Naive thymus-derived CD4-positive, alpha-beta T cell (primary cell): ENCODE data around the gene HOXA3. TPM values are rescaled to one million over a fixed set of nuclear protein-coding genes. Genes with fewer than 3 reads are reported as not detected.
A peak's percentile ranks its signal among the peaks of the same experiment; 100 is the strongest.

Experiments used
- ATAC-seq: fragments of 150-1000 bp; cut with Tn5 transposase; 2 replicates; pipeline ENCODE4 v1.10.0; 2021; ENCODE audit warnings: mild to moderate bottlenecking, moderate library complexity
- CTCF ChIA-PET: fragments of 350-600 bp; sonication (Branson Sonifier 250); formaldehyde crosslinking; loops from one replicate; lab custom pipeline; 2021; ENCODE audit warnings: antibody characterized with exemption; lab: Charles Lee
- POLR2A ChIA-PET: fragments of 350-600 bp; sonication (Branson Sonifier 250); formaldehyde crosslinking; loops from one replicate; lab custom pipeline; 2021; ENCODE audit warnings: antibody characterized with exemption, inconsistent platforms; lab: Charles Lee
- DNase-seq, 9 donors: peaks; one replicate each; pipeline versions ENCODE4 v3.0.0 to v3.0.0-alpha.2; 2020 to 2022; ENCODE audit warnings: mixed read lengths in 1 of 9
- H3K27ac ChIP-seq: one replicate; pipeline ENCODE4 v1.7.0; 2013; ENCODE audit warnings: mild to moderate bottlenecking, low read depth, low read length, moderate library complexity
- H3K27me3 ChIP-seq, 2 donors: one replicate each; pipeline ENCODE4 v1.7.0; 2013; ENCODE audit warnings: low read length in 2 of 2, mild to moderate bottlenecking in 2 of 2, moderate library complexity in 2 of 2; ENCODE audit not compliant: control insufficient read depth in 2 of 2, insufficient read depth in 2 of 2
- H3K36me3 ChIP-seq, 3 experiments: 1 replicate in 2 of 3; 2 replicates in 1 of 3; pipeline ENCODE4 v1.7.0; 2013; ENCODE audit warnings: low read length in 3 of 3, mild to moderate bottlenecking in 3 of 3, moderate library complexity in 1 of 3; ENCODE audit not compliant: insufficient read depth in 3 of 3, control insufficient read depth in 2 of 3
- H3K4me1 ChIP-seq, 2 donors: one replicate each; pipeline ENCODE4 v1.7.0; 2013; ENCODE audit warnings: low read length in 2 of 2, mild to moderate bottlenecking in 2 of 2, moderate library complexity in 1 of 2; ENCODE audit not compliant: control insufficient read depth in 2 of 2, insufficient read depth in 2 of 2
- H3K4me3 ChIP-seq: 2 replicates; pipeline ENCODE4 v1.7.0; 2013; ENCODE audit warnings: mild to moderate bottlenecking, low read length
- H3K9me3 ChIP-seq, 3 experiments: 1 replicate in 2 of 3; 2 replicates in 1 of 3; pipeline ENCODE4 v1.7.0; 2013; ENCODE audit warnings: low read length in 3 of 3; ENCODE audit not compliant: control insufficient read depth in 2 of 3
- H3K27ac Mint-ChIP-seq, 9 donors: one replicate each; pipeline ENCODE4 v1.8.0; 2020 to 2022; ENCODE audit warnings: mixed read lengths in 9 of 9, mild to moderate bottlenecking in 8 of 9, moderate library complexity in 5 of 9, inconsistent platforms in 2 of 9
- H3K27me3 Mint-ChIP-seq, 5 donors: one replicate each; pipeline ENCODE4 v1.8.0; 2021 to 2022; ENCODE audit warnings: mixed read lengths in 5 of 5, mild to moderate bottlenecking in 1 of 5
- H3K36me3 Mint-ChIP-seq, 5 donors: one replicate each; pipeline ENCODE4 v1.8.0; 2020 to 2022; ENCODE audit warnings: mixed read lengths in 5 of 5, mild to moderate bottlenecking in 3 of 5, inconsistent platforms in 1 of 5
- H3K4me1 Mint-ChIP-seq, 7 donors: one replicate each; pipeline ENCODE4 v1.8.0; 2020 to 2022; ENCODE audit warnings: mixed read lengths in 7 of 7, mild to moderate bottlenecking in 3 of 7, inconsistent platforms in 1 of 7
- H3K4me3 Mint-ChIP-seq, 10 donors: one replicate each; pipeline ENCODE4 v1.8.0; 2020 to 2022; ENCODE audit warnings: mild to moderate bottlenecking in 10 of 10, mixed read lengths in 10 of 10, moderate library complexity in 6 of 10, inconsistent platforms in 2 of 10
- H3K9me3 Mint-ChIP-seq, 11 donors: one replicate each; pipeline ENCODE4 v1.8.0; 2020 to 2022; ENCODE audit warnings: mixed read lengths in 11 of 11, mild to moderate bottlenecking in 4 of 11, inconsistent platforms in 1 of 11, moderate library complexity in 1 of 11
- intact Hi-C, 2 donors: fragments of 100-400 bp; cut with micrococcal nuclease; formaldehyde crosslinking; loops; one replicate each; pipeline ENCODE4 v1.15.1; 2023
- polyA plus RNA-seq, 2 donors: library from polyadenylated mRNA; unstranded; fragments of 300-500 nt; fragmentation: Illumina TruSeq; gene quantifications; one replicate each; pipeline ENCODE4 v1.2.3, GENCODE V29; 2021
- total RNA-seq, 6 experiments: library from RNA in 5 of 6; stranded (reverse) in 5 of 6; gene quantifications; 1 replicate in 5 of 6; 2 replicates in 1 of 6; pipeline ENCODE4 v1.2.3 and lab custom pipeline; 2021 to 2026

The HOXA3 gene
- total and polyA plus RNA-seq, 7 experiments from 2014 or later, result 0.12 TPM; not detected in 6

DNA sequence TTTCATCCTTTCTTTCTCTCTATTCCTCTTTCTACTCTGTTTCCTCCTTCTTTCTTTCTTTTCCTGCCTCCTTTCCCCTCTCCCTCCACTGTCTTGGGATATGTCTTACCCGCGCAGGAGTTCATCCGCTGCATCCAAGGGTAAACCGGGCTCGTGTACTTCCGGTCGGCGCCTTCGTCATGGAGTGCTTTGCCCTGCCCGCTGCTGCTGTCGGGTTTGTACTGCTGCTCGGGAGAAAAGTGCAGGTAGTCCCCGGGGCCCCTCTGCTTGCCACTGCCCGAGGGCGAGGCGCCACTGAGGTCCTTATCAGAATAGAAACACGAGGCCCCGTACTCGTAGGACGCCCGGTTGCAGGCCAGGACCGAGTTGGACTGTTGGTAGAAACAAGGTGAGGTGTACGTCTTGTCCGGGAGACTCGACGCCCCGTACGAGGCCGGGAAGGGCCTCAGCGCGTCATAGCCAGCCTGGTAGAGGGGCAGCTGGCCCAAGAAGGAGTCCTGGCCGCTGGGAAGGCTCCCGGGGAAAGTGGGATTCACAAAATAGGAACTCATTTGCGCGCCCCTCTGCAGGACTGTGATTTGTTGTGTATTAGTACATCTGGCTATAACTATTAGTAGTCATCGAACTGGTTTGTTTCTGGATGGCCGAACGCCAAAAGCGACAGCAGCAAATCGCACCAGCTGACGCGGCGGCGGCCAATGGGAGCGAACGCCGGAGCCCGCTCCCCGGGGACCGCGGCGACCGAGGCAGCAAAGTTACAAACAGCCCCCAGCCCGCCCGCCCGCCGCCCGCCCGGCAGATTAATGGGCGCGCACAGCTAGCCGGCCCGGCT is 5.0 kb downstream of the HOXA3 start, which contains the start of gene HOXA6:
Gene HOXA6, minus strand, starts transcription at position 576 of the 832 bp plus-strand sequence. Its CDS starts 25 bp downstream, at position 551.
- H3K9me3 ChIP-seq, result no peaks in the 10 kb centered on the region
- peaks cover 63 to 81% (median 65%) of the 10 kb centered on the region in 5 donors for H3K27me3 Mint-ChIP-seq
- POLR2A ChIA-PET, result interaction anchor here (1.2 kb wide), 1 partner anchor 10 kb away, joined by 3 read pairs; no protein-coding TSS in a partner anchor
- no peak within 1 kb of the TSS for H3K27ac ChIP-seq
- peak within 1 kb of the TSS in 9 of 10 donors; percentile 56 to 82 (median 69) for H3K4me3 Mint-ChIP-seq
- ATAC-seq (no peak), DNase-seq (no peak)
- peaks cover 0 to 3% (median 0%) of the 10 kb centered on the region in 5 donors for H3K36me3 Mint-ChIP-seq
- intact Hi-C loops, result no loop called here
- no peaks in the 10 kb centered on the region for H3K36me3 ChIP-seq
- peaks cover 21 to 26% of the 10 kb centered on the region in 2 donors for H3K4me1 ChIP-seq
- no peak within 1 kb of the TSS for H3K4me3 ChIP-seq
- H3K27ac Mint-ChIP-seq, result peak within 1 kb of the TSS in 3 of 9 donors; percentile 42 to 62 (median 45)
- H3K27me3 ChIP-seq, result peaks cover 20 to 40% of the 10 kb centered on the region in 2 donors
- CTCF ChIA-PET, result interaction anchor here (1.0 to 4.2 kb wide), 2 partner anchors 14 to 460 kb away, joined by 3 to 42 read pairs; no protein-coding TSS in a partner anchor
- H3K4me1 Mint-ChIP-seq, result peaks cover 10 to 41% (median 28%) of the 10 kb centered on the region in 7 donors
- H3K9me3 Mint-ChIP-seq, result peaks cover 0 to 3% (median 0%) of the 10 kb centered on the region in 11 donors

DNA sequence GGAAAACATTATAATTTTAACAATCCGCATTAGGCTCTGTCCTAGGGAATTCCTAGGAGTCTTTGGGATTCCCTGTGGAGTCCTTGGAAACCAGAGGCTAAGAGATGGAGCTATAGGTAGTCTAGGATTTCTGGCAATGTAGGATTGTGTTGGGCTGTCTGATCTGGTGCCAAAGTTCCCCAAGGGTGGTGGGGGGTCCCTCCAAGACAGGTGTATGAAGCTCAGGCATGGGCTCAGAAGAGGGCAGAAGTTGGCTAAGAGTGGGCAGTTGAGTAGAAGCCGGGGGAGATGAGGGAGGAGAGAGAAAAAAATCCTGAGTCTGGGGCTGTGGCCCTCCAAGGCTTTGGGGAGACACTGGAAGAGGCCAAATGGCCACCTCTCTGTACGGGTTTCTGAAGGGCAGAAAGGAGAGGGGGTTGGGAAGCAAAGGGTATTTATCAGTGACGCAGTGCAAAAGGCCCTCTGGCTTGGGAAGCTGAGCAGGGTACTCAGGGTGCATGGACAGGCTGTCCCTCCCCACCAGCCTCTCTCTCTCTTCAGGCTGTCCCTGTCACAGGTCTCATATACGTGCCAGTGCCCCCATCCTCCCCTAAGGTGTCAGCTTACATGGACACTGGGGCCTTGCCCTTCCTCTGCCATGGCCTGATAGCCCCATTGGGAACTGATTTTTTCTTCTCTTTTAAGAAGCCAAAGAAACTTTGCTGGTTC is 5.7 kb downstream of the HOXA3 start:
- Histone ChIP-seq H3K4me3 (no peak overlapping the region), H3K4me1 (peaks cover 14 to 19% of the 10 kb centered on the region in 2 donors), H3K27me3 (peaks cover 12 to 32% of the 10 kb centered on the region in 2 donors), H3K27ac (no peak overlapping the region), H3K36me3 (no peaks in the 10 kb centered on the region), H3K9me3 (no peaks in the 10 kb centered on the region)
- H3K27ac Mint-ChIP-seq, result no peak overlapping the region
- ATAC-seq (no peak), DNase-seq (no peak)
- H3K9me3 Mint-ChIP-seq, result peaks cover 0 to 3% (median 0%) of the 10 kb centered on the region in 11 donors
- peaks cover 56 to 77% (median 63%) of the 10 kb centered on the region in 5 donors for H3K27me3 Mint-ChIP-seq
- CTCF ChIA-PET, result interaction anchor here (1.0 kb wide), 1 partner anchor 459 kb away, joined by 3 read pairs; no protein-coding TSS in a partner anchor
- H3K4me3 Mint-ChIP-seq, result peak overlapping the region in 2 of 10 donors; percentile 54 to 82
- H3K4me1 Mint-ChIP-seq, result peaks cover 7 to 33% (median 21%) of the 10 kb centered on the region in 7 donors
- POLR2A ChIA-PET, result no interaction called here
- intact Hi-C loops, result no loop called here
- H3K36me3 Mint-ChIP-seq, result peaks cover 0 to 3% (median 0%) of the 10 kb centered on the region in 5 donors

DNA sequence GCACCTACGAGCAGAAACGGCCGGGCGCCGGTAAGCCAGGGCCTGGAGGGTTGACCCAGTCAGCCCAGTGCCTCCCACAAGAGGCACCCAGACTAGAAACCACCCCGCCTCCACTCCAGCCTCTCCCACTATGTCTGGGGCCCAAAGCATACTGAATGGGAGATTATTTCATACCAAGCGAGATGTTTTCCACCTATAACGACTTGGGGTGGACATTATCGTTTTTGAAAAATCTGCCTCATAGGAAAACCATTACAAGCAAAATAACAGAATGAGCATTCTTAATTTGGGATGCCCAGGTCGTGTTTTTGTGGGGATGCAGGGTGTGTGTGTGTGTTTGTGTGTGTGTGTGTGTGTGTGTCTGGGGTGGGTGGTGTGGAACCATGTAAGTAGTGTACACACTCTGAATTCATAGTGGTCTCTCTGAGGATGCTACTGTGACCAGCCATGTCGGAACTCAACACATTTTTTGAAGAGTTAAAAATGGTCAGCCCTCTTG is 6.4 kb downstream of the HOXA3 start:
- no peaks in the 10 kb centered on the region for H3K36me3 ChIP-seq
- H3K9me3 ChIP-seq, result no peaks in the 10 kb centered on the region
- H3K27me3 ChIP-seq, result peaks cover 8 to 26% of the 10 kb centered on the region in 2 donors
- H3K36me3 Mint-ChIP-seq, result peaks cover 0 to 3% (median 0%) of the 10 kb centered on the region in 5 donors
- no peak overlapping the region for H3K4me3 Mint-ChIP-seq
- H3K9me3 Mint-ChIP-seq, result peaks cover 0 to 3% (median 0%) of the 10 kb centered on the region in 11 donors
- H3K4me3 ChIP-seq, result no peak overlapping the region
- ChIA-PET CTCF (no interaction called here), POLR2A (no interaction called here)
- H3K4me1 ChIP-seq, result peaks cover 7 to 12% of the 10 kb centered on the region in 2 donors
- H3K27ac ChIP-seq, result no peak overlapping the region
- H3K27ac Mint-ChIP-seq, result no peak overlapping the region
- H3K27me3 Mint-ChIP-seq, result peaks cover 49 to 76% (median 62%) of the 10 kb centered on the region in 5 donors
- no peak for DNase-seq
- no peak for ATAC-seq
- intact Hi-C loops, result no loop called here
- H3K4me1 Mint-ChIP-seq, result peaks cover 1 to 26% (median 15%) of the 10 kb centered on the region in 7 donors

DNA sequence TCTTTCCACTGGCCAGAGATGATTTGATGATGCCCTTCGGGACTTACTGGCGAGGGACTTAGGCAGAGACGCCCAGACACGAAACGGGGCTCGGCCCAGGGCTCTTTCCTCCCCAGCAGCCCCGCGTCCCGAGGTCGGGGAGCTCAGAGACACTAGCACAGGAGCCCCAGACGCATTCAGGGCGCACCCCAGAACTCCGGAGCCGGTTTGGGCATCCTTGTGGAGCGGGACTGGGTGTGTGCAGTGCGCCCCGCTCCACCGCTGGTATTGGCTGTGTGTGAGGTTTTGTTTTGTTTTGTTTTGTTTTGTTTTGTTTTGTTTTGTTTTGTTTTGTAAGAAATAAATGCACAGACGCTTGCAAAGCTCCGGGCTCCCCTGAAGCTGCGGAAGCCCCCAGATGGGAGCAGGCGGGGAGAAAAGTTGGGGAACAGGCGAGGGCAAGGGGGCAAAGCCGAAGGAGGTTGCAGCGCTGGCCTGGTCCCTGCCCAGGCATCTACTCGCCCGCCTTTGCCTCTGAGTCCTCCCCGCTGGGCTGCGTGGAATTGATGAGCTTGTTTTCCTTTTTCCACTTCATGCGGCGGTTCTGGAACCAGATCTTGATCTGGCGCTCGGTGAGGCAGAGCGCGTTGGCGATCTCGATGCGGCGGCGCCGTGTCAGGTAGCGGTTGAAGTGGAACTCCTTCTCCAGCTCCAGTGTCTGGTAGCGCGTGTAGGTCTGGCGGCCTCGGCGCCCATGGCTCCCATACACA is 7.0 kb downstream of the HOXA3 start:
- peaks cover 0 to 20% (median 11%) of the 10 kb centered on the region in 7 donors for H3K4me1 Mint-ChIP-seq
- peaks cover 0 to 3% (median 0%) of the 10 kb centered on the region in 5 donors for H3K36me3 Mint-ChIP-seq
- no peak overlapping the region for H3K27ac ChIP-seq
- intact Hi-C loops, result no loop called here
- peaks cover 4 to 20% of the 10 kb centered on the region in 2 donors for H3K27me3 ChIP-seq
- peaks cover 0 to 3% (median 0%) of the 10 kb centered on the region in 11 donors for H3K9me3 Mint-ChIP-seq
- H3K4me1 ChIP-seq, result peaks cover 3 to 6% of the 10 kb centered on the region in 2 donors
- peaks cover 44 to 71% (median 58%) of the 10 kb centered on the region in 5 donors for H3K27me3 Mint-ChIP-seq
- H3K9me3 ChIP-seq, result no peaks in the 10 kb centered on the region
- no peak overlapping the region for H3K4me3 ChIP-seq
- no peak overlapping the region for H3K27ac Mint-ChIP-seq
- CTCF ChIA-PET, result interaction anchor here (0.6 to 1.5 kb wide), 2 partner anchors 15 to 980 kb away, joined by 3 to 6 read pairs; no protein-coding TSS in a partner anchor
- H3K36me3 ChIP-seq, result no peaks in the 10 kb centered on the region
- DNase-seq (no peak), ATAC-seq (no peak)
- POLR2A ChIA-PET, result no interaction called here
- H3K4me3 Mint-ChIP-seq, result no peak overlapping the region

DNA sequence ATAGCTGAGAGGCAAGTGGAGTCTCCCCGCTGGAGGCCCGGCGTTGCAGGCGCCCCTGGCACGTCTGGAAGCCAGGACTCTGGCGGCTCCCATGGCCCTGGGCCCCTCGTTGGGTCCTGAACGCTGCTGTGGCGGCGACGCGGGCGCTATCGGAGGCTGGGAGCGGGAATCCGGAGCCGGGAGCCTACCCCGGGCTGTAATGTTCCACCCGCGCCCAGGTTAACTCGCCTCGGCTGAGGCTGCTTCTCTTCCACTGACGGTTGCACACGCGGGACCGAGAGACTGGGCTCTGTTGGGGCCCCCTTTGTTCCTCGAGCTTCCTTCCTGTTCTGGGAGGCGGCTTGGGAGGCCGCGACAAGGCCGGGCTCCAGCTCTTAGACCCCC is 7.6 kb downstream of the HOXA3 start:
- Histone ChIP-seq H3K27ac (no peak overlapping the region), H3K9me3 (no peaks in the 10 kb centered on the region), H3K36me3 (no peaks in the 10 kb centered on the region), H3K4me1 (peaks cover 0 to 5% of the 10 kb centered on the region in 2 donors), H3K4me3 (no peak overlapping the region), H3K27me3 (peaks cover 0 to 17% of the 10 kb centered on the region in 2 donors)
- Mint-ChIP-seq H3K9me3 (peaks cover 0 to 3% (median 0%) of the 10 kb centered on the region in 11 donors), H3K4me1 (peaks cover 0 to 17% (median 9%) of the 10 kb centered on the region in 7 donors), H3K4me3 (no peak overlapping the region), H3K27ac (no peak overlapping the region), H3K36me3 (peaks cover 0 to 3% (median 0%) of the 10 kb centered on the region in 5 donors), H3K27me3 (peaks cover 38 to 65% (median 58%) of the 10 kb centered on the region in 5 donors)
- no peak for ATAC-seq
- intact Hi-C loops, result no loop called here
- POLR2A ChIA-PET, result no interaction called here
- DNase-seq, result no peak
- CTCF ChIA-PET, result interaction anchor here (0.6 to 1.5 kb wide), 2 partner anchors 16 to 980 kb away, joined by 3 to 6 read pairs; no protein-coding TSS in a partner anchor
